ENCODE measurements around the gene ANKS1B. TPM values are rescaled to one million over a fixed set of nuclear protein-coding genes. Genes with fewer than 3 reads are reported as not detected.

The ANKS1B gene
- total RNA-seq, 1 experiment from 2014 or later: 15.1 TPM

DNA sequence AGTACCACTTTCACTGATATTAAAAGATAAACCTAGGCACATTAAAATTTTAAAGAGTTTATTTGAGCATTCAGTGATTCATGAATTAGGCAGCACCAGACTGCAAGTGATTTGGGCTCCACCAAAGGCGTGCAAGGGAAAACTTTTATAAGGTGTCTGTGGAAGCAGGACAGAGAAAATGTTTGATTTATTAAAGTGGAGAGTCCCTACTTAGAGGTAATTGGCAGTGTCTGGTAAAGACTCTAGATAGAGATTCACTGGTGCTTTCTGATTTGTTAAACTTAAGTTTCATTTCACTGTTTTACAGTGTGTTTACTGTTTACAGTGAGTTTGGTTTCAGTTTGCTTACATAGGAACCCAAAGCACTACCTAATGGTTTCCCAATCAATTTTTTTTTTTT is 72.8 kb downstream of the ANKS1B start:
- DNase-seq (ENCODE audit: low read depth, low spot score): no peak
- in situ Hi-C loops (cut with HindIII; ENCODE audit: low pct_unique_long_range_greater_than_20kb, low sequenced_read_pairs): no loop called here

DNA sequence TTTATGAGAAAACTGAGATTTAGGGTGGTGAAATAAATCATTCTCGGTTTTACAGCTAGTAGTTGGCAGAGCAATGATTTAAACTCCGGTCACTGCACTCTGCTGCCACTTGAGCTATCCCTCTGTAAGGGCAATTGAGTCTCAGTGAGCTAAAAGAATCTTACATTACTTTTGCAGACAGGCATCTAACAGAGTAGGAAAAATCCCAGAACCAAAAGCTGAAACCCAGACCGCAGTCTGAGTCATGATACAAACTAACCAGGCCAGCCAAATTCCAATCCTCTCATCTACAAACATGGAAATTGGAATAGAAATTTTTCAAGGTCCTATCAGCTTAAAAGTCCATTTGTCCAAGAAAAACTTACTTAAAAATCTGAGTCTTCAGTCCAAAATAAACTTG is 73.7 kb downstream of the ANKS1B start:
- in situ Hi-C loops (cut with HindIII; ENCODE audit: low pct_unique_long_range_greater_than_20kb, low sequenced_read_pairs): no loop called here
- DNase-seq (ENCODE audit: low read depth, low spot score): peak; percentile 38

DNA sequence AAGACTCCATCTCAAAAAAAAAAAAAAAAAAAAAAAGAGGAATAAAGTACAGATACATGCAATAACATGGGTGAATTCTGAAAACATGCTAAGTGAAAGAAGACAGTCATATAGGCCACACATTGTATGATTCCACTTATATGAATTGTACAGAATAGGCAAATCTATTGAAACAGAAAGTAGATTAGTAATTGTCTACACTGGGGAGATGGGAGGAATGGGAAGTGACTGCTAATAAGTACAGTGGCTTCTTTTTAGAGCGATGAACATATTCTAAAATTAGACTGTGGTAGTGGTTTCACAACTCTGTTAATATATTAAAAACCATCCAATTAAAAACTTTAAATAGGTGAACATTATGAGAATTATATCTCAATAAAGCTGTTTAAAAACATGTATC is 74.4 kb downstream of the ANKS1B start:
- in situ Hi-C loops (cut with HindIII; ENCODE audit: low pct_unique_long_range_greater_than_20kb, low sequenced_read_pairs): no loop called here
- DNase-seq (ENCODE audit: low read depth, low spot score): no peak

DNA sequence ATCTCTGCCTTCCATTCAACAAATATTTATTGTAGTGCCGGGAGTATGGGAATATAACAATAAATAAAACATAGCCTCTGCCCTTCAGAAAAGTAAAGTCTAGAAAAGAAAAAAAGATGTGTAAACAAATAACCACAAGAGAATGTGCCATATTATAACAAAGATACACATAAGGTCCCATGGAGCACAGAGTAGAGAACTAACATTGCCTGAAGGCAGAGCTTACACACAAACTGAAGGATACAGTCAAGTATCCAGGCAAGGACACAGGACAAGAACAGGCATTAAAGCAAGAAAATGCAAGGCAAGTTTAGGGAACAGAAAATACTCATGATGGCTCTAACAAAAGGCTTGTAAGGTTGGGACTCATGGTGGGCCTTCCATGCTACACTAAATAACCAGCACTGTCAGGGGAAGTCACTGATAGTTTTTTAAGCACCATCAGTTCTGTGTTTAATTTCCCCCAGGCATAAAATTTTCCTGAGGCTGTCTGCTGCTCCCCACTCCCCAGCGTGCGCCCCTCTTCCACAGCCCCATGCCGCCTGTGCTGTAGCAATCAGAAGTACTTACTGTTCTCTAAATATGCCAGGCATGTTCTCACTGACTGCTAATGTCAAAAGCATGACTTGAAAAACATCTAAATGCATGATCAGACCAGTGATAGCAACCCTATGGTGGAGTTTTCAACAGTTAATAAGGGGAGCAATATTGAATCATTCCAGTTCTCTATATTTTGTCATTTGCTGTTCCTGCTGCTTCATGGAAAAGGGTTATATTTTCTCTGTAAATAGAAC is 77.8 kb downstream of the ANKS1B start:
- in situ Hi-C loops (cut with HindIII; ENCODE audit: low pct_unique_long_range_greater_than_20kb, low sequenced_read_pairs): no loop called here
- no peak for DNase-seq (ENCODE audit: low read depth, low spot score)

DNA sequence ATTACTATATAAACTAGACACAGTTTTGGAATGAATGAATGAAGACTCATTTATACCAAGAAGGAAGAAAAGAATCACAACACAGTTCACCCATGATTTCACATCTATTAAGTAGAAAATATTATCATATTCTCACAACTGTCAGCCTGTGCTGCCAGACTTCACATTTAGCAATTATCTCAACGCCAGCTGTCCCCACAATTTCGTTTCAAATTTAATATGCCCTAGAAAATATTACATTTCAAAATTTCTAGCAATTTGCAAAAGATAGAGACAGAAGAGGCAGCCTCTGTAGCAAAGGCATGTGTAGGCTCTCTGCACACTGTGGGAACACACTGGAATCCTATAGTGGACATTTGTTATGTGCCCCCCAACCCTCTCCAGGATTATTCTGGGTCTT is 83.6 kb downstream of the ANKS1B start:
- DNase-seq (ENCODE audit: low read depth, low spot score): no peak
- in situ Hi-C loops (cut with HindIII; ENCODE audit: low pct_unique_long_range_greater_than_20kb, low sequenced_read_pairs): no loop called here

DNA sequence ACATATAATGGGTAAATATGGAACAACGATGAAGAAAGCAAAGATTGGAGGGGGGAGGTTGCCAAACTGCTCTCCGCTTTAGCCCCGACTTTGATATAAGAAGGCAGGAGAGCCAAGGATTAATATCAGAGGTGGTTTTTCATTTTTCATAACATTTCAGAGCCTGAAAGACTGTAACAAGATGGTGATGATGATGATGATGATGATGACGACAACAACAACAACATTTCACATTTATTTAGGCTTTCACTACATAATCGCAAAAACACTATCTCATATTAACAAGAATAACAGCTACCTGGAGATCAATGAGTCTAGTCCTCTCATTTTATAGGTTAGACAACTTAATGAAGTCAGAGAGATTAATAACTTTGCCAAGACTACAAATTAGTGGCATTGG is 86.1 kb downstream of the ANKS1B start:
- in situ Hi-C loops (cut with HindIII; ENCODE audit: low pct_unique_long_range_greater_than_20kb, low sequenced_read_pairs): no loop called here
- no peak for DNase-seq (ENCODE audit: low read depth, low spot score)

DNA sequence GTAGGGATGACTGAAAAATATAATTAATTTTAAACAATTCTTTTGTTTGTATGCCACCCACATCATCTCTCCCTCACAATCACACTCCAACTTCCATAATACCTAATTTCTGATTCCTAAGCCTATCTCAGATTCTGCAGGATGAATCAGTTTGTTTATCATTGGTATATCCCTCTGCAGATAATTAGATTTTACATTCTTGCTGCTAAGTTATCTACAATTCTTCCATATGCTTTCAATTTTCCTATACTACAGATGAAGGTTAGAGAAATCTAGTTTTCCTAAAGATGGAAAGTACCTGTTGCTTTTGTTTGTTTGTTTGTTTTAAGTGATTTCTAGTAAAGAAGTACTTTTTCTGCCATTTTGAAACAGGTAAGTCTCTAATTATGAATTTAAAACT is 105.3 kb downstream of the ANKS1B start:
- no peak for DNase-seq (ENCODE audit: low read depth, low spot score)
- in situ Hi-C loops (cut with HindIII; ENCODE audit: low pct_unique_long_range_greater_than_20kb, low sequenced_read_pairs): no loop called here

DNA sequence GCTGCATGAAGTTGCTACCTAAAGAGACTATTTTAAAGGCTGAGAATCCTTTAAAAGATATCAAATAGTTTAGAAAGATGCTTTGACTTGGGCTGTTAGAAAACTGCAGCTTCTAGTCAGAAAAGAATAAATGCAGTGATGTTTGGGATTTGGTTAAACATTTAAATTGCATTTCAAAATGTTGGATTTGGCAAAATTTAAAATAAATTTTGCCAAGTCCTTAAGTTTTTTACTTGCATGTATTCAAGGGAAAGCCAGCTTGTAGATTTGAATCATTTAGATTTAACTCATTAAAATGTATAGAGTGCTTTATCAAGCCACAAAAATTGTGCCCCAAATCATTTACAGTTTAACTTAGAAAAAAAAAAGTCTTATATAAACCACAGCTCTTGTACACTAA is 109.7 kb downstream of the ANKS1B start:
- in situ Hi-C loops (cut with HindIII; ENCODE audit: low pct_unique_long_range_greater_than_20kb, low sequenced_read_pairs): no loop called here
- DNase-seq (ENCODE audit: low read depth, low spot score): no peak

DNA sequence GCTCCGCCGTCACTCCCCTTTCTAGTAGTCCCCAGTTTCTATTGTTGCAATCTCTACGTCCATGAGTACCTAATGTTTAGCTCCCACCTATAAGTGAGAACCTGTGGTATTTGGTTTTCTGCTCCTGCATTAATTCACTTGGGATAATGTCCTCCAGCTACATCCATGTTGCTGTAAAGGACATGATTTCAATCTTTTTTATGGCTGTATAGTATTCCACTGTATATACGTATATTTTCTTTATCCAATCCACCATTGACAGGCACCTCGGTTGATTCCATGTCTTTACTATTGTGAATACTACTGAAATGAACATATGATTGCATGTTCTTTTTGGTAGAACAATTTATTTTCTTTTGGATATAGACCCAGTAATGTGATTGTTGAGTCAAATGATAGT is 114.7 kb downstream of the ANKS1B start:
- DNase-seq (ENCODE audit: low read depth, low spot score): no peak
- in situ Hi-C loops (cut with HindIII; ENCODE audit: low pct_unique_long_range_greater_than_20kb, low sequenced_read_pairs): no loop called here

DNA sequence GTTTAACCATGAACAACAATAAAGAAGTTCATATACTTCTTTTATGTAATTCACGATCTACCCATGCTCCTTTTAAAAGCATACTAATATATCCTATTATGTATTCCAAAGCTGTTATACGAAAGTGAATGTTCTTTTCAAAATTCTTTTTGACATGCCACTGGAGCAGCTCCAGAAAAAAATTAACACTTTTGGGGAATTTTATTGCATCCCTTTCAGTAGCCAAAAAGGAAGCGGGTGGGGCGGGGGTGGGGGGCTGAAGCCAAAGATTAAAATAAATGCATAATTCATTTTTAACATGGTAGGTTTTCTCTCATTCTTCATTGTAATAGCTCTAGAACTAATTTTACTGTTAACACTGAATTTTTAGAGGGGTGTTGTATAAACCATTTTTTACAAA is 123.0 kb downstream of the ANKS1B start:
- in situ Hi-C loops (cut with HindIII; ENCODE audit: low pct_unique_long_range_greater_than_20kb, low sequenced_read_pairs): no loop called here

DNA sequence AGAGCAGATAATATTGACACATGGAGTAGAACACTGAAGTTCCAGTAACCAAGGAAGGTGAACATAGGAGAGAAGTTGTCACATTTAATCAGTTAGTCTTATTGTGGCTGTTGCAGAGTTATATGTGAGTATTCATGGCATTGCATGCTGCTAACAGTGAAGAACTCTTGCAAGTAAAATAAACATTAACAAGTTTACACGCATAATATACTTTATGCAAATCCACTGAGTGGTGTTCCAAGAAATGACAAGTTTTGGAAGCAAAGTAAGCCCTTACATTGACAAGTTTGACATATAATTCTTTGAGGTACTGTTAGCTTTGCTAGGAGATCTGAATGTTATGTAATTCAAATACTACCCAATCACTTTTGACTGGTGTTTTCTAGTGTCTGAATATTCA is 125.6 kb downstream of the ANKS1B start:
- no peak for DNase-seq (ENCODE audit: low read depth, low spot score)
- in situ Hi-C loops (cut with HindIII; ENCODE audit: low pct_unique_long_range_greater_than_20kb, low sequenced_read_pairs): no loop called here

More for the DNA sequence above, 123.0 kb downstream of the ANKS1B start:
- no peak for DNase-seq (ENCODE audit: low read depth, low spot score)

DNA sequence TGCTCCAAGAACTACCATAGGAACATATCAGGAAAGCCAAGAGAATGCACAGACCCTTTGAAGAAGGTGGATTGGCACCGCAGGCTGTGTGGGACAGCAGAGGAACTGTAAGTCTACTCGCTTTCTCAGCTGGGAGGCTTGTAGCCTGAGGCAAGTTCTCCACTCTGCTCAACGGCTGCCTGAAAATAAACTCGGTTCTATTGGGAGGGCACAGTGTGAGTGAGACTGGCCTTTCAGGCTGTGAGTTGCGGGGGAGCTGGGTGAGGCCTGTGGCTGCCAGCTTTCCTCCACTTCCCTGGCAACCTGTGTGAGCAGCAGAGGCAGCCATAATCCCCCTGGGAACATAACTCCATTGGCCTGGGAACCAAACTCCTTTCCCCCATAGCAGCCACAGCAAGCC is 132.1 kb downstream of the ANKS1B start:
- DNase-seq (ENCODE audit: low read depth, low spot score): no peak
- in situ Hi-C loops (cut with HindIII; ENCODE audit: low pct_unique_long_range_greater_than_20kb, low sequenced_read_pairs): no loop called here

DNA sequence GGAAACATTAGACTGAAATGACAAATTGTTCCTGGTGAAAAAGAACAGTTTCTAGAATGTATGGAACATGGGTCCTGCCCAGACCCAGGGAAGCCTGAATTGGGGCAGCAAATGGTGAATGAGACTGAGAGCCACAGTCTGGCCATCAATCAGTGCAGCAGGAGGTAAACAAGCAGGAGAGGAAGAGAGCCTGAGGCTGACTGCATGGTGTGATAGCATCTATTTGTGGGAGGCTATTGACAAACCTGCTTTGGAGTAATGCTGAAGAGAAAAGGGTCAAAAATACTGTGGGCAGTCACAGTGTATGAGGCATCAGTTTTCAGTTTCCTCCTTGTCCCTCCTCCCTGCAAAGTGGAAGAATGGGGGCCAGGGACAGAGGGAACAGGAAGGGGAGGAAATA is 136.8 kb downstream of the ANKS1B start:
- in situ Hi-C loops (cut with HindIII; ENCODE audit: low pct_unique_long_range_greater_than_20kb, low sequenced_read_pairs): no loop called here
- DNase-seq (ENCODE audit: low read depth, low spot score): no peak

DNA sequence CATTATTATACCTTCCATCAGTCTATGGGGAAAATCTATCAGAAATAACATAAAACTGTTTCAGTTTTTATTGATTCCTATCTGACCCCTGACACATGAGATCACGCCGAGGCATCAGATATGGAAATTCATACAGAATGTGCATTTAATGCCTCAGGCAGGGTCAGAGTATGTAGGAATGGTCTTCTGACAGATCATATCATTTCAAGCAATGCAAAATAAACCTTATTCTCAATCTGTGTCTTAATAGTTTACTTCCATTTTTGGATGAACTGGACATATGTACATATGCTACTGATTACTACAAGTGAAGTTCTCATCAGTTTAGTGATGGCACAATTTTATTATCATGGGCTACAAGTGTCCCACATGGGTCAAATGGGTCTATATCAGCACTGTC is 150.0 kb downstream of the ANKS1B start:
- DNase-seq (ENCODE audit: low read depth, low spot score): no peak
- in situ Hi-C loops (cut with HindIII; ENCODE audit: low pct_unique_long_range_greater_than_20kb, low sequenced_read_pairs): no loop called here

DNA sequence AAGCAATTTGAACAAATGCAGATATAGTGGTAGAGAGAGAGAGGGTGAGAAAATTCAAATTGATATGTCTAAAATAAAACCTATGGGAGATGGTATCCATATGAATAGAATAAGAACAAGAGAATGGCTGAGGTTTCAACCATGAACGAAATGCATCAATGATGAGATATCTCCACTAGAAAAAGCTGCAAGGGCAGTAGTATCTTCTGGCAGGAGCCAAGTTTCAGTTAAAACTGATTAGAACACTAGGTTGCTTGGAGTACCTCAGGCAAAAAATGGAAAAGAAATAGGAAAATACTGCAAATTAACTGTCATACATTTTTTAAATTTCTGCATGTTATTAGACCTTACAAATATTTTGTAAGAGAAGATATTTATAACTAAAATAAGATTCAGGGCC is 151.3 kb downstream of the ANKS1B start:
- no peak for DNase-seq (ENCODE audit: low read depth, low spot score)
- in situ Hi-C loops (cut with HindIII; ENCODE audit: low pct_unique_long_range_greater_than_20kb, low sequenced_read_pairs): no loop called here

DNA sequence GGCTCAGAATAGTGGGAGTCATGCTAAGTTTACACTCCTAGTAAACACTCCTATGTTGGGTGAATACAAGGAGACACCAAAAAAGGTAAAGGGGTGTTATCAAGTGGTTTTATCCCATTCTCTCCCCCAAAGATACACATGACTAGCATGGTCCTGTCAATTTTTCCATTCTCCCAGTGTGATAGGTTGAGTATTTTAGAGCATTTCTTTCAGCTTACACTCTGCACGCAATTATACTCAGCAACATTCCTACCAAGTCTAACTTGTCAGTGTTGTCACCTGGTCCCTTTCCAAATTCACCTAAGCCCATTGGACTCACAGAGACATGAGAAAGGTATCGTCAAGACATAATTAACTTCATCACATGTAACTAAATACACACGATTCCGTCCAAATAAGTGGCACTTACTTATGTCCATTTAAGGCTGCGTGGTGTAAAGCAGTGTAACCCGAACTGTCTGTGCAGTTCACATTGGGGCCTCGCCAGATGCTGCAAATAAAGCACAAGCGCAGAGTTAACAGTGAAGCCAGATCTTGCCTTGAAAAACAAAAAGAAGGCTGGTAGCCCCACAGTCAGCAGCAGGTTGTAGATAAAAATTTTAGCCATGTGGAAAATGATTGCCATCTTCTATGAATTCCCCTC is 159.7 kb downstream of the ANKS1B start:
- DNase-seq (ENCODE audit: low read depth, low spot score): no peak
- in situ Hi-C loops (cut with HindIII; ENCODE audit: low pct_unique_long_range_greater_than_20kb, low sequenced_read_pairs): no loop called here

DNA sequence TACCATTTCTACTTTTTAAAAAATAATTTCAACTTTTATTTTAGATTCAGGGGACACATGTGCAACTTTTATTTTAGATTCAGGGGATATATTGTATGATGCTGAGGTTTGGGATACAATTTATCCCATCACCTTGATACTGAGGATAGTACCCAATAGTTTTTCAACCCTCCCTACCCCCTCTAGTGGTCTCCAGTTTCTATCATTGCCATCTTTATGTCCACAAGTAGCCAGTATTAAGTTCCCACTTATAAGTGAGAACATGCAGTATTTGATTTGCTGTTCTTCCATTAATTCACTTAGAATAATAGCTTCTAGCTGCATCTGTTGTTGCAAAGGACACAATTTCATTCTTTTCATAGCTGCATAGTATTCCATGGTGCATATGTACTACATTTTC is 162.5 kb downstream of the ANKS1B start:
- in situ Hi-C loops (cut with HindIII; ENCODE audit: low pct_unique_long_range_greater_than_20kb, low sequenced_read_pairs): no loop called here
- no peak for DNase-seq (ENCODE audit: low read depth, low spot score)

DNA sequence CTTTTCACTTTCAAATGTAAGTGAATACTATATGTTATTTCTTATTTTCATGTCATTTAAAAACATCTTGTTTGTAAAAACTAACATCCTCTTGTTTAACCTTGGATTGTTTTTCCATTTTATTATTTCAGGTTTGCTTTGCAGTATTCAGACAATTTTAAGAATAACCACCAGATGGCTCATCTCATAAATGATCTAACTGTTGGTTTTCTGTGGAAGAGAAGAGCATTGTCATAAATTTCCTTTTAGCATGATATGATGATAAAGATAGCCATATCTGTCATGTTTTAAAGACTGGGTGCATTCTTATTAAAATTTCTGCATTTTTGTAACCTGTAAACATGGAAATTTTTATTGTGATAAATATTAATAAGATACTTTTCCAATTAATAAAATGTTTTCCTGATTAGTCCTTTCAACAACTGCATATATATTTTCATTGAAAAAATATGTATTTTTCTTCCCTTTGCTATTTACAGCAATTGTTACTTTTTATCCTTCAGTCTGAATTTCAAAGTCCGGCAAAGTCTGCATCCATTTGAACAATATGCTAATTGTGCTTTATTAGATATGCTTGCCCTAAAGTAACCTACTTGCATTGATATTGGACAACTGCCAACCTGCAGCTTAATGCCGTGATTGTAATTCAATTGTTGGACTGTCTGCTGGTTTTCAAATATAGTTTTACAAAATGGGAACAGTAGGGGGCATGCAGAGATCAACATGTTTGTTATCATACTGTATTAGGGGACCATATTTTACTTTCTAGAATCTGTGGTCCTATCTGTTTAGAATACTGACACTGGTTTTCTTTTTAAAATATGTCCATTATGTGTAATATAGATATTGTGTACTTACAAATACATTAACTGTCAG is 173.8 kb downstream of the ANKS1B start:
- peak; percentile 96 for DNase-seq (ENCODE audit: low read depth, low spot score)
- in situ Hi-C loops (cut with HindIII; ENCODE audit: low pct_unique_long_range_greater_than_20kb, low sequenced_read_pairs): no loop called here

All from SK-MEL-5 (cell line).